B cell (primary cell): ENCODE data around the gene IL1RAPL1. TPM values are rescaled to one million over a fixed set of nuclear protein-coding genes. Genes with fewer than 3 reads are reported as not detected.

ENCODE experiments used
- ATAC-seq: fragments of 200-7000 bp; cut with Tn5 transposase; one replicate; pipeline ENCODE4 v1.10.0; 2021; ENCODE audit warnings: low read depth, mild to moderate bottlenecking, moderate number of reproducible peaks, moderate library complexity
- CTCF ChIA-PET: fragments of 350-600 bp; sonication (Branson Sonifier 250); formaldehyde crosslinking; loops from one replicate; lab custom pipeline; 2021; ENCODE audit warnings: antibody characterized with exemption, inconsistent platforms; lab: Charles Lee
- POLR2A ChIA-PET: fragments of 350-600 bp; sonication (Branson Sonifier 250); formaldehyde crosslinking; loops from one replicate; lab custom pipeline; 2021; ENCODE audit warnings: antibody characterized with exemption; lab: Charles Lee
- DNase-seq: peaks from one replicate; pipeline ENCODE4 v3.0.0; 2013
- H2AFZ ChIP-seq: 2 replicates; pipeline ENCODE4 v1.6.1; 2012; ENCODE audit warnings: mild to moderate bottlenecking, low read depth, low read length; ENCODE audit not compliant: insufficient read depth, poor library complexity, severe bottlenecking
- H3K27ac ChIP-seq, 2 donors: 1 replicate in 1 of 2; 2 replicates in 1 of 2; pipeline ENCODE4 v1.5.1; 2012 to 2013; ENCODE audit warnings: low read length in 2 of 2, mild to moderate bottlenecking in 2 of 2, moderate library complexity in 1 of 2
- H3K27me3 ChIP-seq, 4 experiments: fragments of 200-600 bp in 1 of 4; sonication (generic) in 1 of 4; replicated peaks in 1 of 4; 1 replicate in 2 of 4; 2 replicates in 2 of 4; pipeline versions ENCODE4 v1.6.1 to v1.7.0; 2013 to 2016; ENCODE audit warnings: low read length in 3 of 4, mild to moderate bottlenecking in 2 of 4, mixed read lengths in 1 of 4, moderate library complexity in 1 of 4; ENCODE audit not compliant: insufficient read depth in 4 of 4, control insufficient read depth in 3 of 4; ENCODE audit errors: control extremely low read depth in 1 of 4
- H3K36me3 ChIP-seq, 2 experiments: replicated peaks in 1 of 2; 1 replicate in 1 of 2; 2 replicates in 1 of 2; pipeline versions ENCODE4 v1.6.1 to v1.7.1; 2013; ENCODE audit warnings: low read length in 1 of 2; ENCODE audit not compliant: insufficient read depth in 2 of 2, control insufficient read depth in 1 of 2; ENCODE audit errors: control extremely low read depth in 1 of 2, extremely low read depth in 1 of 2
- H3K4me1 ChIP-seq, 2 donors: fragments of 200-600 bp in 1 of 2; sonication (generic) in 1 of 2; 1 replicate in 1 of 2; 2 replicates in 1 of 2; pipeline versions ENCODE4 v1.5.1 to v1.6.1; 2013 to 2017; ENCODE audit warnings: low read length in 2 of 2; ENCODE audit not compliant: control insufficient read depth in 2 of 2, insufficient read depth in 2 of 2
- H3K4me2 ChIP-seq: replicated peaks from 2 replicates; pipeline ENCODE3; 2012; ENCODE audit warnings: mild to moderate bottlenecking, low read depth, low read length; ENCODE audit not compliant: poor library complexity, severe bottlenecking
- H3K4me3 ChIP-seq, 5 experiments: fragments of 200-600 bp in 1 of 5; sonication (generic) in 1 of 5; 1 replicate in 3 of 5; 2 replicates in 2 of 5; pipeline versions ENCODE4 v1.5.1 to v1.7.0; 2011 to 2016; ENCODE audit warnings: low read length in 4 of 5, mild to moderate bottlenecking in 4 of 5, low read depth in 2 of 5, control low read depth in 1 of 5, moderate library complexity in 1 of 5; ENCODE audit not compliant: insufficient read depth in 1 of 5; ENCODE audit errors: control extremely low read depth in 1 of 5, extremely low read depth in 1 of 5
- H3K79me2 ChIP-seq: fragments of 200-600 bp; sonication (generic); one replicate; pipeline ENCODE4 v1.6.0; 2016; ENCODE audit warnings: low read length; ENCODE audit not compliant: control insufficient read depth, insufficient read depth
- H3K9ac ChIP-seq: fragments of 200-600 bp; sonication (generic); 2 replicates; pipeline ENCODE4 v1.6.1; 2017; ENCODE audit warnings: mild to moderate bottlenecking, low read length, moderate library complexity
- H3K9me3 ChIP-seq, 3 donors: one replicate each; pipeline versions ENCODE4 v1.6.1 to v1.7.1; 2013; ENCODE audit warnings: low read length in 2 of 3; ENCODE audit not compliant: control insufficient read depth in 2 of 3, insufficient read depth in 1 of 3; ENCODE audit errors: control extremely low read depth in 1 of 3
- H4K20me1 ChIP-seq: 2 replicates; pipeline ENCODE4 v1.6.0; 2012; ENCODE audit warnings: mild to moderate bottlenecking, low read length; ENCODE audit not compliant: insufficient read depth, control insufficient read depth, poor library complexity, severe bottlenecking
- H3K27ac Mint-ChIP-seq: one replicate; pipeline ENCODE4 v1.8.0; 2021; ENCODE audit warnings: mixed read lengths
- H3K27me3 Mint-ChIP-seq: one replicate; pipeline ENCODE4 v1.8.0; 2021; ENCODE audit warnings: mixed read lengths
- H3K4me1 Mint-ChIP-seq: one replicate; pipeline ENCODE4 v1.8.0; 2021; ENCODE audit warnings: mixed read lengths
- H3K4me3 Mint-ChIP-seq: one replicate; pipeline ENCODE4 v1.8.0; 2021; ENCODE audit warnings: mixed read lengths
- H3K9me3 Mint-ChIP-seq: one replicate; pipeline ENCODE4 v1.8.0; 2022; ENCODE audit warnings: mixed read lengths; ENCODE audit not compliant: insufficient read depth
- CTCF ChIP-seq: fragments of 200-600 bp; IDR thresholded peaks from one replicate; pipeline ENCODE4 v1.8.0; 2022; ENCODE audit warnings: antibody characterized with exemption, mild to moderate bottlenecking
- EZH2 ChIP-seq: IDR thresholded peaks from 2 replicates; pipeline ENCODE4 v1.6.1; 2012; ENCODE audit warnings: borderline replicate concordance, low read depth, mild to moderate bottlenecking, moderate library complexity, low read length; ENCODE audit not compliant: insufficient read depth, poor library complexity, severe bottlenecking
- WGBS: methylation state at CpG from one replicate; pipeline ENCODE4 v1.1.5; 2013; ENCODE audit warnings: missing lambda C conversion rate; ENCODE audit not compliant: insufficient coverage; 5-methylcytosine and 5-hydroxymethylcytosine counted together
- intact Hi-C: fragments of 100-400 bp; cut with micrococcal nuclease; formaldehyde crosslinking; loops from one replicate; pipeline ENCODE4 v1.10.0; 2022
- polyA plus RNA-seq: library from polyadenylated mRNA; depleted of rRNA; stranded (reverse); fragments of >200 nt; gene quantifications from 2 replicates; pipeline ENCODE4 v1.2.3, GENCODE V29; 2012
- total RNA-seq, 2 donors: library from RNA; stranded (reverse); fragments of 120-200 nt in 1 of 2; gene quantifications; 1 replicate in 1 of 2; 2 replicates in 1 of 2; pipeline versions ENCODE4 v1.2.3 to v1.2.4, GENCODE V29; 2013 to 2022

The IL1RAPL1 gene
- total and polyA plus RNA-seq, 2 donors (not counting 1 experiment from before 2014, with no cell fraction given) = not detected

- no peak overlapping the region for H3K9ac ChIP-seq
- H3K79me2 ChIP-seq = no peaks in the 10 kb centered on the region
- TF ChIP-seq CTCF (no peak), EZH2 (no peak)
- H3K27me3 ChIP-seq = no peaks in the 10 kb centered on the region
- no CpG with 5 or more reads among the region's 4 CpGs for WGBS
- Mint-ChIP-seq H3K4me1 (no peaks in the 10 kb centered on the region), H3K4me3 (no peak overlapping the region), H3K27me3 (no peaks in the 10 kb centered on the region), H3K27ac (no peak overlapping the region), H3K9me3 (no peaks in the 10 kb centered on the region)
- H3K4me2 ChIP-seq = no peak overlapping the region
- ATAC-seq = no peak
- H3K4me1 ChIP-seq = no peaks in the 10 kb centered on the region
- no peaks in the 10 kb centered on the region for H4K20me1 ChIP-seq
- no peak overlapping the region for H2AFZ ChIP-seq
- intact Hi-C loops = no loop called here
- CTCF ChIA-PET = no interaction called here
- no peak for DNase-seq
- POLR2A ChIA-PET = no interaction called here
- no peaks in the 10 kb centered on the region for H3K9me3 ChIP-seq
- no peak overlapping the region for H3K27ac ChIP-seq
- H3K4me3 ChIP-seq = no peak overlapping the region
- no peaks in the 10 kb centered on the region for H3K36me3 ChIP-seq
Observed at GRCh38 chrX:29130905-29131304, 543.7 kb downstream of the IL1RAPL1 start.

- ChIA-PET CTCF (no interaction called here), POLR2A (no interaction called here)
- Histone ChIP-seq H3K9me3 (no peaks in the 10 kb centered on the region), H4K20me1 (no peaks in the 10 kb centered on the region), H3K4me1 (no peaks in the 10 kb centered on the region), H3K79me2 (no peaks in the 10 kb centered on the region), H3K4me3 (no peak overlapping the region), H3K27me3 (no peaks in the 10 kb centered on the region), H3K9ac (no peak overlapping the region), H3K27ac (no peak overlapping the region), H3K4me2 (no peak overlapping the region), H2AFZ (no peak overlapping the region), H3K36me3 (no peaks in the 10 kb centered on the region)
- WGBS = no CpG with 5 or more reads among the region's 2 CpGs
- Mint-ChIP-seq H3K27ac (no peak overlapping the region), H3K4me1 (no peaks in the 10 kb centered on the region), H3K27me3 (no peaks in the 10 kb centered on the region), H3K4me3 (no peak overlapping the region), H3K9me3 (no peaks in the 10 kb centered on the region)
- DNase-seq = no peak
- no peak for TF ChIP-seq EZH2
- TF ChIP-seq CTCF = no peak
- intact Hi-C loops = no loop called here
- ATAC-seq = no peak
Observed at GRCh38 chrX:29136904-29137303, 549.7 kb downstream of the IL1RAPL1 start.
